Ishikawa (cell line): ENCODE results near the gene FGGY.

ENCODE experiments used
- CEBPB ChIP-seq: IDR thresholded peaks from 2 replicates; pipeline ENCODE4 v1.6.1; 2012
- EGR1 ChIP-seq: IDR thresholded peaks from 2 replicates; pipeline ENCODE4 v1.6.1; 2012
- YY1 ChIP-seq: IDR thresholded peaks from 2 replicates; pipeline ENCODE4 v1.6.1; 2012; ENCODE audit warnings: low read depth

DNA sequence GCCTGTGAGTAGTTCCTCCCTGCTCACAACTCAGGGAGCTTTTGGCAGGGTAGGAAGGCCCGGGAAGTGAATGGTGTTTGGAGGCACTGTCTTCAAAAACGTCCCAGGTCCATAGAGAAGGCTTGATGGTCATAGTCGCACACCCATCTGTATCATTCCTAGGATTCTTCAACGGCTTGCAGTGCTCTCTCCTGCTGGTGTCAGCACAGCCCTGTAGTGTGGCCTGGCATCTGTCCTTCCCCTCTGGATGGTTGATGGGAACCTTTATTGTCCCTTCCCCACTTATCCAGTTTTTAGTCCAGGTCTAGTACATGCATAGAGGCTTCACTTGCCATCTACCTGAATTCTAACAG, 375.0 kb downstream of the FGGY start:
- TF ChIP-seq YY1 (no peak), CEBPB (no peak), EGR1 (no peak)
